NCI-H510A treated with DMSO at 0.1 percent for 48 hours (cell line): Measurements from ENCODE around the gene STIM1.

ENCODE experiments used
- DNase-seq: peaks from one replicate; lab custom pipeline; 2025; lab: John Stamatoyannopoulos, UW

The STIM1 gene

GRCh38 chr11:3916962-3917361 lies 61.5 kb downstream of the STIM1 start:
- DNase-seq, result no peak

GRCh38 chr11:3920148-3920852 lies 64.8 kb downstream of the STIM1 start:
- DNase-seq, result no peak

DNA sequence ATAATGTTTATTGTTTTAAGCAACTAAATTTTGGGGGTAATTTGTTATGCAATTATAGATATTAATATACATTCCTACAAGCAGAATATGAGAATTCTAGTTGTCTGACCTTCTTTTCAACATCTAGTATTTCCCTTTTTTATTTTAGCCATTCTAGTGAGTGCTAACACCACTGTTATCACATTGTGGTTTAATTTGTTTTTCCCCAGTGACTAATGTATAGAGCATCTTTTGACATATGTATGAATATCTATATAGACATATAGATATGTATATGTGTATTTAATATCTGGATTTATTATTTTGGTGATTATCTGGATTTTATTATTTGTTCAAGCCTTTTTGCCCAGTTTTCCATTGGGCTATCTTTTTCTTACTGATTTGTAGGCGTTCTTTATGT lies 66.6 kb downstream of the STIM1 start:
- DNase-seq, result no peak

DNA sequence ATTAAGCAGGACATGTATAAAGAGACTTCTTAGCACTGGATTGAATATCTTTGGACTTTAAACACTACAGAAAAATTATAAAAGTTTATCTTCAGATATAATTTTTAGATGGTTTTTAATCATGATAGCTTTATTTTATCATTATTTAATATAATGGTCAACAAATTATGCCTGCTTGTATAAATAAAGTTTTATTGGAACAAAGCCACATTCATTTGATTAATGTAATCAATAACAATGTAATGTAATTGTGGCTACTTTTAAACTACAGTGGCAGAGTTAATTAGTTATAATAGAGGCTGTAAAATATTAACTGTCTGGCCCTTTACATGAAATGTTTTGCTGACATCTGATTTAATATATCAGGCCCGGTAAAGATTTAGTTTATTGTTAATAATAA lies 70.0 kb downstream of the STIM1 start:
- no peak for DNase-seq

- DNase-seq, result no peak
Observed at GRCh38 chr11:3926458-3927095, 71.1 kb downstream of the STIM1 start.

DNA sequence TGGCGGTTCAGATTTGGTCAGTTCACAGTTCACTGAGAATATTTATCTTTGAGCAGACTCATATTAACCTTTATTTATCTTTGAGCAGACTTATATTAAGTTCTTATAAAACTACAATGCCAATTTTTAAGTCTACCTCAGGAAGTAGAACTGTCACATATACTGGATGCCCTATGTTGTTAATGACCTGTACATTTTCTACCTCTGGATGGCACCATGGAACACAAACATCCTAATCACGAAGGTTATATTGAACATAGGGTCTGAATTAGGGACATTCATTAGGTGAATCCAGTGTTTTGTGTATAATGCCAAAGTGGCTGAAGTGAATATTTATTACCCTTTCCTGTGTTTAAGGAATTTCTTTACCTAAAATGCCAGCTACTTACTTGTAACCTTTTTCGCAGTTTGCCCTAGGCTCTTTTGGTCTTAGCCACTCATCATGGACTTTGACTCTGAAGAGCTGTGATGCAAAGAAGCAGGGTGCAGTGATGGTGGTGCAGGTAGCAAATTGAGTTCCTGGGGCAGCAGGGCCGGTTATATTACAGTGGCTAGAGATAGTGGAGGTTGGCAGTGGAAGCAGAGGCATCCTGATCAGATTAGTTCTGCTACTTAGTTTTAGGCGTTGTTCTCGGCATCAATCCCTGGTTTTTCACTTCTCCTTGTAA lies 71.8 kb downstream of the STIM1 start:
- DNase-seq, result no peak

GRCh38 chr11:3929232-3929631 lies 73.8 kb downstream of the STIM1 start:
- DNase-seq, result no peak

DNA sequence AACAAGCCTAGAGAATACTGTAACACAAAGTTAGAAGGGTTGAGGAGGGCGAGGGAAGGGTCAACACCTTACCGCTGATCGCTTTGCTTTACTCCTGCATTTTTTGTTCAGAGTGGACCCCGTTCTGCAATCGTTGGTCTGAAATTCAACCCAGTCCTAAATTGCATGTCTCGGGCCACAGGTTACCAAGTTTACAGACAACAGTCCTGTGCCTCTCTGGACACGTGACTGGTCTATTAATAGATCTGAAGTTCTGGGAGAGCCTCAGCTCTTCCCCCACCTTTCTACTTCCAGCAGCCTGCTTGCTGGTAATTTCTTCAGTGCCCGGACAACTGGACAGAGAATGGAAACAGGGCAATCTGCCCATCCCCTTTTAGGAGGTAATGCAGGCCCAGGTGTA lies 74.2 kb downstream of the STIM1 start:
- DNase-seq, result no peak

GRCh38 chr11:3932698-3933097 lies 77.2 kb downstream of the STIM1 start:
- DNase-seq, result no peak

DNA sequence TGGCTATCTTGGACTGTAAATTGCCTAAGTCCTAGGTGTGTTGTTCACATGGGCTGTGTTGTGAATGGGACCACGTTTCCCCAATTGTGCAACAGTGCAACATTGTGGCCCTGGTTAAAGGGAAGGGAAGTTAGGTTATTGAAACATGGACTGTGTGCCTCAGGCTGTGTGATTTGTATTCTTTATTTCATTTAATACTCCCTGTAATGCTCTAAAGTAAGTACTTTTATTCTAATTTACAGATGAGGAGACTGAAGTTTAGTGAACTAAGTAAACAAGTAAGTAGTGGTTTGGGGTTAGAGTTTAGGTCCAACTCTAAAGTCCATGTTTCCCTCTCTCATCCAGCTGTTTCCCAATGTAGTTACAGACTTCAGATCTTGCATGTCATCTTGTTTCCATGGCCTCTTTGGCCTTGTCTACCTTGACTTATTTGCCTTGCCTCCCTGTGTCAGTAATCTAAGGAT lies 77.7 kb downstream of the STIM1 start:
- DNase-seq, result no peak

GRCh38 chr11:3934658-3935057 lies 79.2 kb downstream of the STIM1 start:
- DNase-seq, result no peak

DNA sequence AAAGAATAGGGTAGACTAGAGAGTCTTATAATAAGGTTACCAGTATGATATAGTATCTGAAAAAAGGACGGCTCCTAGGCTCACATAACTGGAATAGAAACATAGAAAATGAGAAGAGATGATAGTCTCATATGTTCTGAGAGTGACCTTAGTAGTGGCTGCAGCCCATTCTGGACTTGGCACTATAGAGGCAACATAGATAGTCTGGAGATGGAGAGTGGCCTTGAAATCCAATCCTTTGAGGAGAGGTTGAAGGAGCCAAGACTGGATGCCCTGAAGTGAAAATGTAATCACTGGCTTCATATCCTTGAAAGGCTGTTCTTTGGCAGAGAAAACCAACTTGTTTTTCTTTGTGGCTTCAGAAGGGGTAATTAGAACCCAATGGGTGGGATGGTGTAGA lies 81.1 kb downstream of the STIM1 start:
- DNase-seq, result no peak

GRCh38 chr11:3939211-3939610 lies 83.7 kb downstream of the STIM1 start:
- DNase-seq, result no peak

GRCh38 chr11:3939651-3940190 lies 84.3 kb downstream of the STIM1 start:
- DNase-seq, result no peak

- DNase-seq, result no peak
Observed at GRCh38 chr11:3942160-3942955, 86.9 kb downstream of the STIM1 start.

- no peak for DNase-seq
Observed at GRCh38 chr11:3942956-3943497, 87.6 kb downstream of the STIM1 start.

DNA sequence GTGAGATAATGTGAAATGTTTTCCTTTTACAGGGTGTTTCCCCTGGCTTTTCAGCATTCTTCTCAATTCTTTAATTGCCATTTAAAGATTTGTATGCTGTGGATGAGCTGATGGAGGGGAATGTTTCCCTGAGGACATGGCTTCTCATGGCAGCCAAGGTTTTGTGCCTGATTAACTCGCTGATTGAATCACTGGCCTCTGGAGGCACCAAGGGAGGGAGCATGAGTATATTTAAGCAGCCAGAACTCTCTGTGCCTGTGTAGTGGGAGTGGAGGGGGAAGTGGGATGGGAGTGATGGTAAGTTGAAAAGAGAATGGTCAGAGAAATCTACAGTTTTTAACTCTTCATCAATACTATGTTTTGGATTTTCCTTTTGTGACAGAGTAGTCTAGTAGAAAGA lies 88.7 kb downstream of the STIM1 start:
- DNase-seq, result no peak

- DNase-seq, result no peak
Observed at GRCh38 chr11:3946455-3947017, 91.1 kb downstream of the STIM1 start.

GRCh38 chr11:3947061-3947460 lies 91.6 kb downstream of the STIM1 start:
- DNase-seq, result no peak

GRCh38 chr11:3949125-3949524 lies 93.7 kb downstream of the STIM1 start:
- no peak for DNase-seq

GRCh38 chr11:3950996-3951660 lies 95.7 kb downstream of the STIM1 start:
- no peak for DNase-seq
